Kasumi-1 (cell line): ENCODE data around the gene SPARC.

Experiments
- DNase-seq, 2 experiments: peaks; one replicate each; lab custom pipeline; 2025; lab: John Stamatoyannopoulos, UW

SPARC gene

GRCh38 chr5:151660616-151661495 lies 25.9 kb downstream of the SPARC start:
- no peak for DNase-seq

GRCh38 chr5:151659001-151659754 lies 27.5 kb downstream of the SPARC start:
- DNase-seq, result peak; percentile 77 to 85

- no peak for DNase-seq
These were observed 29.6 kb downstream of the SPARC start for GRCh38 chr5:151657114-151657513.

- no peak for DNase-seq
These were observed 30.4 kb downstream of the SPARC start for GRCh38 chr5:151656311-151656710.

GRCh38 chr5:151651997-151652645 lies 34.6 kb downstream of the SPARC start:
- DNase-seq, result peak; percentile 83

- DNase-seq, result no peak
These were observed 37.7 kb downstream of the SPARC start for GRCh38 chr5:151648988-151649387.

- no peak for DNase-seq
These were observed 38.6 kb downstream of the SPARC start for GRCh38 chr5:151648089-151648488.

GRCh38 chr5:151647320-151647861 lies 39.3 kb downstream of the SPARC start:
- DNase-seq, result no peak

GRCh38 chr5:151646334-151646733 lies 40.4 kb downstream of the SPARC start:
- no peak for DNase-seq

- no peak for DNase-seq
These were observed 43.3 kb downstream of the SPARC start for GRCh38 chr5:151643388-151643787.

- no peak for DNase-seq
These were observed 44.1 kb downstream of the SPARC start for GRCh38 chr5:151642472-151643140.

- DNase-seq, result no peak
These were observed 48.1 kb downstream of the SPARC start for GRCh38 chr5:151638619-151639018.

- DNase-seq, result no peak
These were observed 49.0 kb downstream of the SPARC start for GRCh38 chr5:151637676-151638075.

GRCh38 chr5:151633892-151634291 lies 52.8 kb downstream of the SPARC start:
- no peak for DNase-seq

- no peak for DNase-seq
These were observed 53.8 kb downstream of the SPARC start for GRCh38 chr5:151632941-151633340.

- no peak for DNase-seq
These were observed 54.2 kb downstream of the SPARC start for GRCh38 chr5:151632524-151632923.

- DNase-seq, result no peak
These were observed 54.8 kb downstream of the SPARC start for GRCh38 chr5:151631941-151632340.

- no peak for DNase-seq
These were observed 56.6 kb downstream of the SPARC start for GRCh38 chr5:151630088-151630487.

GRCh38 chr5:151628112-151628823 lies 58.4 kb downstream of the SPARC start:
- DNase-seq, result no peak

GRCh38 chr5:151627650-151628049 lies 59.1 kb downstream of the SPARC start:
- no peak for DNase-seq

GRCh38 chr5:151625285-151625684 lies 61.4 kb downstream of the SPARC start:
- no peak for DNase-seq
